Measurements from ENCODE around the gene MOGAT3. TPM values are rescaled to one million over a fixed set of nuclear protein-coding genes. Genes with fewer than 3 reads are reported as not detected.

The MOGAT3 gene, protein sequence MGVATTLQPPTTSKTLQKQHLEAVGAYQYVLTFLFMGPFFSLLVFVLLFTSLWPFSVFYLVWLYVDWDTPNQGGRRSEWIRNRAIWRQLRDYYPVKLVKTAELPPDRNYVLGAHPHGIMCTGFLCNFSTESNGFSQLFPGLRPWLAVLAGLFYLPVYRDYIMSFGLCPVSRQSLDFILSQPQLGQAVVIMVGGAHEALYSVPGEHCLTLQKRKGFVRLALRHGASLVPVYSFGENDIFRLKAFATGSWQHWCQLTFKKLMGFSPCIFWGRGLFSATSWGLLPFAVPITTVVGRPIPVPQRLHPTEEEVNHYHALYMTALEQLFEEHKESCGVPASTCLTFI
- under 1 TPM in 2 of 8 experiments, not detected in 6; 0.15 to 0.62 TPM for total RNA-seq

DNA sequence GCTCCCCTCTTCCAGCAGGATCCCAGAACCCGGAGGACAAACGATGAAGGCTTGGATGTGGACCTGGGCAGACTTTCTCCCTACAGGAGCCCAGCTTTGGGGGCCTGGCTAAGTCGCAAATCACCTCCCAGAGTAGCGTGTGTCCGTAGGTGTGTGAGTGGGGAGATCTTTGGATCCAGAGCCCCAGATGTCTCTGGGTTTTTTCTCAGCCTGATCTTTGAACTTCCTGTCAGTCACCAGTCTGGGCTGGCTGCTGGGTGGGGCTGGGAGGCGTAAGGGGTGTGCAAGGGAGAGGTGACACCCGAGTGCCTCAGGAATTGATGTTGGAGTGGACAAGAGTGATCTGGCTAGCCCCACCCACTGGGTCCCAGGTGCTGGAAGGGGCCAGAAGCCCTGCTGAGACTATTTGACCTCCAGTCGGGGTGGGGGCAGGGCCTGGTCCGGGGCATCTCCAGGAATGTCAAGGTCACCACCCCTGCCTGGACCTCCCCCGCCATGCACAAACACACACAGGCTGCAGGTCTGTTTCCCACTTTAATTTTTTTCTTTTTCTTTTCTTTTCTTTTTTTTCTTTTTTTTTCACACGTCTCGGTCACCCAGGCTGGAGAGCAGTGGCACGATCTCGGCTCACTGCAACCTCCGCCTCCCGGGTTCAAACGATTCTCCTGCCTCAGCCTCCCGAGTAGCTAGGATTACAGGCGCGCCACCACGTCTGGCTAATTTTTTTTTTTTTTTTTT lies at the start of gene MOGAT3:
Gene MOGAT3, minus strand, starts transcription at position 175 of the 738 bp plus-strand sequence. CDS start 182 bp downstream, outside the sequence.
- 19 to 67% (median 49%) methylated on average over 2 to 17 of the region's 21 CpGs; no CpG with 5 or more reads in 1 of the 10 experiments for WGBS, 10 experiments
- in situ Hi-C loops (cut with MboI; ENCODE audit: low pct_unique_long_range_greater_than_20kb in 2 of 9, low sequenced_read_pairs in 9 of 9, unreplicated experiment in 9 of 9) = no loop called here
- Histone ChIP-seq H3K27ac (no peak within 1 kb of the TSS), H3K4me1 (replicated peaks in 1 of 2) (peaks cover 0 to 15% of the 10 kb centered on the region in 2 donors), H3K4me3 (no peak within 1 kb of the TSS)
- ATAC-seq (replicated peaks in 6 of 8) = peak in 3 of 8 experiments; percentile 29 to 46 (median 37)

DNA sequence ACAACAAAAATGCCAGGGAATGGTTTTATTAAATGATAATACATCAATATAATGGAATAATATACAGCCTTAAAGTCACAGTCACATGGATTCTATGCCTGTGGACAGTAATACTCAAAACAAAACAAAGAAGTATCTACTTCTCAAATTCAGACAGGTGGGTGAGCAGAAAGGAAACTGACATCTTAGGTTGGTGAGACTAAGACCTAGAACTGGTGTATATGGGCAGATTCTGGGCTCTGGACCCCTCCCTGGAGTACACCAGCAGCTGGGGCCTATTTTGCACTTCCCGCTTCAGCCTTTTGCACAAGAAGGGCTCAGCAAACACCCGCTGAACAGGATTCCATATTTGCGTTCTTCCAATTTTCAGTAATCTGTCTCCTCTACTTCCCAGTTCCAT lies 49.5 kb upstream of the MOGAT3 start:
- ATAC-seq (replicated peaks in 6 of 8) = no peak
- Histone ChIP-seq H3K27ac (no peak overlapping the region), H3K4me1 (replicated peaks in 1 of 2) (peaks cover 16 to 17% of the 10 kb centered on the region in 2 donors), H3K4me3 (no peak overlapping the region)
- WGBS, 10 experiments = 96 to 100% (median 100%) methylated on average over 1 to 3 of the region's 3 CpGs; no CpG with 5 or more reads in 6 of the 10 experiments
- in situ Hi-C loops (cut with MboI; ENCODE audit: low pct_unique_long_range_greater_than_20kb in 2 of 9, low sequenced_read_pairs in 9 of 9, unreplicated experiment in 9 of 9) = no loop called here

DNA sequence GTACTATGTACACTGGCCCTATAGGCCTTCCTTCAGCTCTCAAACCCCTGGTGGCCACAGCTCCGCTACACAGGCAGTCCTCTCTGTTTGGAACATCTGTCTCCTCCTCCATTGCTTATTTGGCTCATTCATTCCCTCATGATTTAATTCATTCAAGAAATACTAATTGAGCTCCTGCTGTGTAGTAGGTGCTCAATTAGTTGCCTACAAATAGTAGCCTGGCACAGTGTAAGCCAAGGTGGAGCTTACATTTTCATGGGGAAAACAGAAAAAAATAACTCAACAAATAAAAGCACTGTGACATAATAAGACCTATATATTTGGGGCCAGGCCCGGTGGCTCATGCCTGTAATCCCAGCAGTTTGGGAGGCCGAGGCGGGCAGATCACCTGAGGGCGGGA lies 47.4 kb upstream of the MOGAT3 start:
- Histone ChIP-seq H3K27ac (no peak overlapping the region), H3K4me1 (replicated peaks in 1 of 2) (peaks cover 21 to 23% of the 10 kb centered on the region in 2 donors), H3K4me3 (no peak overlapping the region)
- in situ Hi-C loops (cut with MboI; ENCODE audit: low pct_unique_long_range_greater_than_20kb in 2 of 9, low sequenced_read_pairs in 9 of 9, unreplicated experiment in 9 of 9) = no loop called here
- 80 to 100% (median 100%) methylated on average over 1 to 5 of the region's 5 CpGs; no CpG with 5 or more reads in 2 of the 10 experiments for WGBS, 10 experiments
- ATAC-seq (replicated peaks in 6 of 8) = no peak

DNA sequence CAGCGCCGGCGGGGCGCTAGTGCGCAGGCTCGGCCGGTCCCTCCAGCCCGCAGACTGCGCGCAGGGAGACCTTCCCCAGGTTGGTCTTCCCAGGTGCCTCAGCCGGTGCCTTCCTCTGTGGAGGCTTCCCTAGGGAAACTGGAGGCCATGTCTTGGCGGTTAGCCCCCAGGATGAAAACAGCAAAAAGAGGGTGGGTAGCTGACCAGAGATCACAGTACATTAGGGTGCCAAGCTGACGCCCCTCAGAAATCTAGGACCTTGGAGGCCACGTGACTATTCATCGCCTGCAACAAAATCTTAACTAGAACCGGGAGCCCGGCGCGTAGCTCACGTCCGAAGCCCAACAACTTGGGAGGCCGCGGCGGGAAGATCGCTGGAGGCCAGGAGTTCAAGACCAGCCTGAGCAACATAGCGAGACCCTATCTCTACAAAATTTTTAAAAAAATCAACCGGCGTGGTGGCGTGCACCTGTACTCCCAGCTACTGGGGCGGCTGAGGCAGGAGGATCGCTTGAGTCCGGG lies 44.4 kb upstream of the MOGAT3 start:
- 20 to 89% (median 66%) methylated on average over 1 to 18 of the region's 32 CpGs; no CpG with 5 or more reads in 2 of the 10 experiments for WGBS, 10 experiments
- peak overlapping the region; percentile 91 to 96 for H3K27ac ChIP-seq
- H3K4me3 ChIP-seq = peak overlapping the region; percentile 68 to 90 (median 83)
- in situ Hi-C loops (cut with MboI; ENCODE audit: low pct_unique_long_range_greater_than_20kb in 2 of 9, low sequenced_read_pairs in 9 of 9, unreplicated experiment in 9 of 9) = no loop called here
- ATAC-seq (replicated peaks in 6 of 8) = no peak
- H3K4me1 ChIP-seq (replicated peaks in 1 of 2) = peaks cover 12% of the 10 kb centered on the region in 2 donors

DNA sequence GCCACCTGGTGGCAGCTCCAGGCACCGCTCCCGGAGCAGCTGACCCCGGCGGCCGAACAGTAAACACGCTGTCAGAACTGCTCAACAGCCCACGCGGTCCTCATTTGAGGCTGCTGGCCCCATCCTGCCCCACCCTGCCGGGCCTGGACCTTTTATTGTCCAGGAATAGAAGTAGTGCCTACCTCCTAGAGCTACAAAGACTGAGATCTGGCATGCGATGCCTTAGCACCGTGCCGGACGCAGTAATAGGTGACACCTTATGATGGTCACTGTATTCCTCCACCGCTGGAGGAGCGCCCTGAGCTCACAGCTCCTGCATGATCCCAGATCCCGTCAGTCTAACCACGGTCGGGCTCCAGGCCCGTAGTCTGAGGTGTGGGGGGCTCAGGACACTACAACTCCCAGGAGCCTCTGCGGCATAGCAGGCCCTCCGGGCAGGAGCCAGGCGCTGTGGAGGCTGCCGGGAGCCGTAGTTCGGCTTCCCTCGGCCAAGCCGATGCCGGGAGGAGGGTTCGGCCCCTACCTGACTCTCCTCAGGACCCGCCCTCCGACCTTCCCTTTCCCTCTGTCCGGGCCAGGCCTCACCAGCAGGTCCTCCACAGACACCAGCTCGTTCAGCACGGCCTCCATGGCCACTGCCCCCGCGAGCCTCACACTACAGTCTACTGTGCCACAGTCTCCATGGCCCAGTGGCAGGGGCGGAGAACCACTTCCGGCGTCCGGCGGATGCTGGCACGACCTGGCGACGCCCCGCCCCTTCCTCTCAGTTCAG lies 43.7 kb upstream of the MOGAT3 start, which contains the start of gene FIS1:
Gene FIS1, minus strand, starts transcription at position 707 of the 772 bp plus-strand sequence. Its CDS starts 77 bp downstream, at position 630.
- WGBS, 10 experiments = 0 to 3% (median 0%) methylated on average over 2 to 6 of the region's 45 CpGs; no CpG with 5 or more reads in 5 of the 10 experiments

DNA sequence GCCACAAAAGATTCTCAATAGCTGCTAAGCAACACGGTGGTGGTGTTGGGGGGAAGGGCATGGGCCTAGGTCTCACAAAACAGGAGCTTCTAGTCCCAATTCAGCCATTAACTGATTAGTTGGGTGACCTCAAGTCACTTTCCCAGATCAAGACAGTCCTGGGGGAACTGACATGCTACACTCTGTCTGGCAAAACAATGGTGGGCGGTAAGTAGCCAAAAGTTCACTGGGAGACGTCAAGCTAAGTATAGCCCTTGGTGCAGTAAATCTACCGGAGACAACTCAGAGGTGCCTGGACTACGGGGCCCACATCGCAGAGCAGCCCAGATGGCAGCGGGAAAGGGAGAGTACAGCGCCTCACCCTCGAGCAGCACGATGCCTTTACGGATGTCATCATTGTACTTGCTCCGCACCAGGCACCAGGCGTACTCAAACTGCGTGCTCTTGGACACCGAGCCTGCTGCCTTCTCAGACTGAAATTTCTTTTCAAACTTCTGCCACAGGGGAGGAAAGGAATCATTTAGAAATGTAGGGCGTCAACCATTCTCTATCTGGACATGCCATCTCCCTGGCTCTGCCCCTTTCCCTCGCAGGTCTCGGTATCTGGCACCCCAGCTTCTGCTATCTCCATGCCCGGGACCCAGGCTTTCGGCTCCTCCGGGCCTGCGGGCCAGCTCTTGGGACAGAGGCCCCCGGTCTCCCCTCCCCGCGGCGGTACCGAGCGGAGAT lies 43.0 kb upstream of the MOGAT3 start:
- in situ Hi-C loops (cut with MboI; ENCODE audit: low pct_unique_long_range_greater_than_20kb in 2 of 9, low sequenced_read_pairs in 9 of 9, unreplicated experiment in 9 of 9) = no loop called here
- peak overlapping the region; percentile 68 to 90 (median 83) for H3K4me3 ChIP-seq
- peak in 3 of 8 experiments; percentile 1 to 13 (median 6) for ATAC-seq (replicated peaks in 6 of 8)
- peaks cover 12% of the 10 kb centered on the region in 2 donors for H3K4me1 ChIP-seq (replicated peaks in 1 of 2)
- 0 to 53% (median 15%) methylated on average over 1 to 14 of the region's 28 CpGs; no CpG with 5 or more reads in 1 of the 10 experiments for WGBS, 10 experiments
- H3K27ac ChIP-seq = peak overlapping the region; percentile 91 to 96

More for the DNA sequence above, 43.7 kb upstream of the MOGAT3 start, which contains the start of gene FIS1:
- H3K27ac ChIP-seq = peak within 1 kb of the TSS; percentile 91 to 96
- in situ Hi-C loops (cut with MboI; ENCODE audit: low pct_unique_long_range_greater_than_20kb in 2 of 9, low sequenced_read_pairs in 9 of 9, unreplicated experiment in 9 of 9) = no loop called here
- peaks cover 12% of the 10 kb centered on the region in 2 donors for H3K4me1 ChIP-seq (replicated peaks in 1 of 2)
- peak; percentile 89 to 97 (median 95) for ATAC-seq (replicated peaks in 6 of 8)
- H3K4me3 ChIP-seq = peak within 1 kb of the TSS; percentile 68 to 90 (median 83)

DNA sequence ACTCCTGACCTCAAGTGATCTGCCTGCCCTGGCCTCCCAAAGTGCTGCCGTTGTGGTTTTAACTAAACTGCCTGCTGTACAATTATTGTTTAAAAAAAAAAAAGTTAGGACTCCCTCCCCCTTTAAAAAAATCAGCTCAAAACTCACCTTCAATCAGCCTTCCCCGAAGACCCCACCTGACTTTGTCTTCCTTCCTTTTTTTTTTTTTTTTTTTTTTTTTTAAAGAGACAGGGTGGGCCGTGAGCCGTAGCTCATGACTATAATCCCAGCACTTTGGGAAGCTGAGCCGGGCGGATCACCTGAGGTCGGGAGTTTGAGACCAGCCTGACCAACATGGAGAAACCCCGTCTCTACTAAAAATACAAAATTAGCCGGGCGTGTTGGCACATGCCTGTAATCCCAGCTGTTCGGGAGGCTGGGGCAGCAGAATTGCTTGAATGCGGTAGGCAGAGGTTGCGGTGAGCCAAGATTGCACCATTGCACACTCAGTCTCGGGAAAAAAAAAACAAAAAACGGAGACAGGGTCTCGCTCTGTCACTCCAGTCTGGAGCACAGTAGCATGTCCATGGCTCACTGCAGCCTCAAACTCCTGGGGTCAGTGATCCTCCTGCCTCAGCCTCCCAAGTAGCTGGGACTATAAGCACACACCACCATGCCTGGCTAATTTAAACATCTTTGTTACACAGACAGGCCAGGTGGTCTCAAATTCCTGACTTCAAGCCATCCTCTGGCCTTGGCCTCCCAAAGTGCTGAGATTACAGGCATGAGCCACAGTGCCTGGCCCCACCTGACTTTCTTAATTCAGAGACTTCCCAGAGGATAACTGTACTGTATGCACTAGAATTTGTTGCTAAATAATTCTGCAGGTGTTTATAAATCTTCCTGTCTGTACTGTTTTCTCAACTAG lies 40.9 kb upstream of the MOGAT3 start:
- WGBS, 10 experiments = 82 to 100% (median 93%) methylated on average over 1 to 6 of the region's 16 CpGs; no CpG with 5 or more reads in 2 of the 10 experiments
- no peak overlapping the region for H3K27ac ChIP-seq
- in situ Hi-C loops (cut with MboI; ENCODE audit: low pct_unique_long_range_greater_than_20kb in 2 of 9, low sequenced_read_pairs in 9 of 9, unreplicated experiment in 9 of 9) = no loop called here

DNA sequence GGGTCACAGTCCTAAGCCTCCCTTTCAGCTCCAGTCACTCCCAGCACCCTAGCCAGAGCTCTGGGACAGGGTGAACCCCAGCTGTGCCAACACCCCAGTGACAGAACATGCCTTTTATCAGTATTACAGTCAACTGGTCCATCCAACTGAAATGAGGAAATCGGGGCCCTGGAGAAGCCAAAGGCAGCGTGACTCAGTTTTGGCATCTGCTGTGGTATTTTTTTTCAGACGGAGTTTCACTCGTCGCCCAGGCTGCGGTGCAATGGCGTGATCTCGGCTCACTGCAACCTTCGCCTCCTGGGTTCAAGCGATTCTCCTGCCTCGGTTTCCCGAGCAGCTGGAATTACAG lies 40.2 kb upstream of the MOGAT3 start:
- H3K4me3 ChIP-seq = no peak overlapping the region
- 88 to 95% (median 93%) methylated on average over 4 to 11 of the region's 12 CpGs; no CpG with 5 or more reads in 6 of the 10 experiments for WGBS, 10 experiments
- ATAC-seq (replicated peaks in 6 of 8) = no peak
- H3K4me1 ChIP-seq (replicated peaks in 1 of 2) = peaks cover 12% of the 10 kb centered on the region in 2 donors
- no peak overlapping the region for H3K27ac ChIP-seq
- in situ Hi-C loops (cut with MboI; ENCODE audit: low pct_unique_long_range_greater_than_20kb in 2 of 9, low sequenced_read_pairs in 9 of 9, unreplicated experiment in 9 of 9) = no loop called here

More for the DNA sequence above, 40.9 kb upstream of the MOGAT3 start:
- Histone ChIP-seq H3K4me3 (no peak overlapping the region), H3K4me1 (replicated peaks in 1 of 2) (peaks cover 12% of the 10 kb centered on the region in 2 donors)
- ATAC-seq (replicated peaks in 6 of 8) = no peak

DNA sequence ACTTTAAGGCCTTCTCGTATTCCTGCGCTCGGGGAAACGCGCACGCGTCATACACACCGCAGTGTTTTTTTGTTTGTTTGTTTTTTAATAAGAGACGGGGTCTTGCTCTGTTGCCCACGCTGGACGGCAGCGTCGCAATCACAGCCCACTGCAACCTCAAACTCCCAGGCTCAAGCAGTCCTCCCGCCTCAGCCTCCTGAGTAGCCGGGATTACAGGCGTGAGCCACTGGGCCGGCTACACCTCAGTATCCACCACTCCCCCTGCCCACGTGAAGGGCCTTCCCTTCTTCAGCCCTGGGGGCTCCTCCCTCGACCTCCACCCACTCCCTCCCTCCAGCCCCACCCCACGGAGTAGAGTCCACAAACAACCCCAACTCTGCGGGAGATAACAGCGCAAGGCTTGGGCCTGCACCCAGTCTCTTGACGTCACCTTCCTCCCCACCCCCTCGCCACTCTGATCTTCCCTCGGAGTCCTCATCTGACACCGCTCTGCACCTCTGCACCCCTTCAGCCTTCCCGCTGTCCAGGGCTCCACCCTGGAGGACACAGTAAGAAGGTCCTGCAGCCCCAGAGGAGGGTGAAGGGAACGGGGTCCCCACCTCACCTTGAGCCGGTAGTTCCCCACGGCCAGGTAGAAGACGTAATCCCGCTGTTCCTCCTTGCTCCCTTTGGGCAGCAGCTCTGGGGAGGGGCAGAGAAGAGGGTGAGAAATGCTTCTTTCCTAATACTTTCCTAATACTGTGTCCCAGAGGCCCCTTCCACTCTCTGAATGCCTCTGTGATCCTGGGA lies 39.6 kb upstream of the MOGAT3 start:
- no peak for ATAC-seq (replicated peaks in 6 of 8)
- WGBS, 10 experiments = 90 to 100% (median 93%) methylated on average over 2 to 14 of the region's 32 CpGs; no CpG with 5 or more reads in 6 of the 10 experiments
- H3K4me3 ChIP-seq = no peak overlapping the region
- H3K27ac ChIP-seq = no peak overlapping the region
- peaks cover 8% of the 10 kb centered on the region in 2 donors for H3K4me1 ChIP-seq (replicated peaks in 1 of 2)
- in situ Hi-C loops (cut with MboI; ENCODE audit: low pct_unique_long_range_greater_than_20kb in 2 of 9, low sequenced_read_pairs in 9 of 9, unreplicated experiment in 9 of 9) = no loop called here

DNA sequence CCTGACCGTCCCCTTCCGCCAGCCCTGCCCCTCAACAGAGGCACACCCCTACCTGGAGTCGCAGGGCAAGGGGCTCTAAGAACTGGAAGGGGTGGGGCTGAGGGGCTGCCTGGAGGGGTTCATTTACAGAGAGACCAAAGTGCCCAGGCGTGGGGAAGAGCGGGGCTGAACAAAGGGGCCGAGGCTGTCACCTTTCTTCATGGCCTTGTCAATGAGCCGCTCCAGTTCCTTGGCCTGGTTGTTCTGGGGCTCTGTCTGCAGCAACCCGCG lies 39.0 kb upstream of the MOGAT3 start:
- H3K4me1 ChIP-seq (replicated peaks in 1 of 2) = peaks cover 6 to 7% of the 10 kb centered on the region in 2 donors
- no peak for ATAC-seq (replicated peaks in 6 of 8)
- no peak overlapping the region for H3K27ac ChIP-seq
- in situ Hi-C loops (cut with MboI; ENCODE audit: low pct_unique_long_range_greater_than_20kb in 2 of 9, low sequenced_read_pairs in 9 of 9, unreplicated experiment in 9 of 9) = no loop called here
- 94 to 100% methylated on average over 2 to 3 of the region's 9 CpGs; no CpG with 5 or more reads in 8 of the 10 experiments for WGBS, 10 experiments
- H3K4me3 ChIP-seq = no peak overlapping the region

Measured in motor neuron (in vitro differentiated cells).